B cell (primary cell): ENCODE results near the gene ABHD14A.

Experiments
- EZH2 ChIP-seq: IDR thresholded peaks from 2 replicates; pipeline ENCODE4 v1.6.1; 2012; ENCODE audit warnings: borderline replicate concordance, low read depth, mild to moderate bottlenecking, moderate library complexity, low read length; ENCODE audit not compliant: insufficient read depth, poor library complexity, severe bottlenecking
- TF ChIP-seq, protein P1 (sequence below): fragments of 200-600 bp; IDR thresholded peaks from one replicate; pipeline ENCODE4 v1.8.0; 2022; ENCODE audit warnings: antibody characterized with exemption, mild to moderate bottlenecking

DNA sequence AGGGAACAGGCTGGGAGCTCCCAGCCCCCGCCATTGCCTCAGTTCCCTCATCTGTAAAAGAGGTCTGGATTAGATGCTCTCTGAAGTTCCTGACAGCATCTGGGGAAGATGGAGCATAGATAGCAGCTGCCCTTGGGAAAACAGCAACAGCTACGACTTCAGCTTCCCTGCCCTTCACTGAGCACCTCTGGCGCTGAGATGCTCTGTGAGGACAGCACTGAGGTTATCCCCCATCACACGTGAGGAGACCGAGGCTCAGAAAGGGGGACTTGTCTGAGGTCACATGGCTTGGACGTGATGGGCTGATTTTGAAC, 31.9 kb downstream of the ABHD14A start:
- TF ChIP-seq, protein P1, sequence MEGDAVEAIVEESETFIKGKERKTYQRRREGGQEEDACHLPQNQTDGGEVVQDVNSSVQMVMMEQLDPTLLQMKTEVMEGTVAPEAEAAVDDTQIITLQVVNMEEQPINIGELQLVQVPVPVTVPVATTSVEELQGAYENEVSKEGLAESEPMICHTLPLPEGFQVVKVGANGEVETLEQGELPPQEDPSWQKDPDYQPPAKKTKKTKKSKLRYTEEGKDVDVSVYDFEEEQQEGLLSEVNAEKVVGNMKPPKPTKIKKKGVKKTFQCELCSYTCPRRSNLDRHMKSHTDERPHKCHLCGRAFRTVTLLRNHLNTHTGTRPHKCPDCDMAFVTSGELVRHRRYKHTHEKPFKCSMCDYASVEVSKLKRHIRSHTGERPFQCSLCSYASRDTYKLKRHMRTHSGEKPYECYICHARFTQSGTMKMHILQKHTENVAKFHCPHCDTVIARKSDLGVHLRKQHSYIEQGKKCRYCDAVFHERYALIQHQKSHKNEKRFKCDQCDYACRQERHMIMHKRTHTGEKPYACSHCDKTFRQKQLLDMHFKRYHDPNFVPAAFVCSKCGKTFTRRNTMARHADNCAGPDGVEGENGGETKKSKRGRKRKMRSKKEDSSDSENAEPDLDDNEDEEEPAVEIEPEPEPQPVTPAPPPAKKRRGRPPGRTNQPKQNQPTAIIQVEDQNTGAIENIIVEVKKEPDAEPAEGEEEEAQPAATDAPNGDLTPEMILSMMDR = no peak
- no peak for TF ChIP-seq EZH2
